ENCODE measurements around the gene SP140. TPM values are rescaled to one million over a fixed set of nuclear protein-coding genes. Genes with fewer than 3 reads are reported as not detected.

The SP140 gene
- total RNA-seq, 2 experiments from 2014 or later, result 4.8 to 6.4 TPM

DNA sequence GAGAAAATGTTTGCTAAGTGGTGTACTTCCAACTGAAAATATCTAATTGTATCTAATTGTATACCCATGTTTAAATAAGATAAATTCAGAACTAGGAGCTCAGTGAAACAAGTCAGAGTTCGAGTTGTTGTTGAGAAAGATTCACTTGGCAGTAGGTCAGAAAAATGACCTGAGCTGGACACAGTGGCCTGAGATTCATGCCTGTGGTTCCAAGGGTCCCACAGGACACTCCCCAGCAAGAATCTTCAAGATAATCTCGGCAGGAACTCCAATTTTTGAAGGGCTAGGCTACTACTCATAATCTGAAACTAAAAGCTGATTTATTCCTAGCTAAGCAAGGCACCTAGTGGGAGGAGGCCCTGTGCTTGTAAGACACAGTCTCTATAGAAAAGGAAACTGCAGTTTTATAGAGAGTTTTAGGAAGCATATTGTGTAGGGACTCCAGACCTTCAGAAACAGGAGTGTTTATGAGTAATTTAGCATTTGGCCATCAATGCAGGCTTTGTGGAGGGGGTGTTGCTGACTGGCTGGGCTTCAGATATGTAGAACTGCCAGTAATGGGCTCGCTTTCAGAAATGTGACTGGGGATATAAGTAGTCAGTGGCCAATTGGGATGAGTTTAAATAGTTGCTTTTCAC is 43.2 kb downstream of the SP140 start:
- Histone ChIP-seq H3K4me1 (ENCODE audit: insufficient read depth, low read length, poor library complexity, severe bottlenecking) (no peaks in the 10 kb centered on the region), H4K20me1 (ENCODE audit: insufficient read depth, low read length) (no peaks in the 10 kb centered on the region), H3K27ac (ENCODE audit: low read depth, low read length, poor library complexity, severe bottlenecking) (no peak overlapping the region), H3K4me3 (ENCODE audit: low read depth, low read length, poor library complexity, severe bottlenecking) (no peak overlapping the region), H3K79me2 (ENCODE audit: insufficient read depth, low read depth, low read length) (no peaks in the 10 kb centered on the region), H3K9me2 (ENCODE audit: insufficient read depth, low read length) (no peaks in the 10 kb centered on the region), H3K9me3 (ENCODE audit: low read length) (no peaks in the 10 kb centered on the region), H3K4me2 (ENCODE audit: low read length) (no peak overlapping the region), H3K36me3 (ENCODE audit: insufficient read depth, low read length) (no peaks in the 10 kb centered on the region), H2AFZ (ENCODE audit: low read length) (no peak overlapping the region; the same call in 1 of the 2 replicates)
- ChIA-PET POLR2A (interaction anchor here (0.6 kb wide), 2 partner anchors 9 to 14 kb away, joined by 3 to 4 read pairs; no protein-coding TSS in a partner anchor), CTCF (ENCODE audit: unreplicated experiment) (no interaction called here)
- DNase-seq (ENCODE audit: low spot score), result no peak
- intact Hi-C loops (cut with micrococcal nuclease; ENCODE audit: unreplicated experiment), result no loop called here
- BruUV-seq (replicated peaks), result no TSS peak
- TF ChIP-seq, protein P1, sequence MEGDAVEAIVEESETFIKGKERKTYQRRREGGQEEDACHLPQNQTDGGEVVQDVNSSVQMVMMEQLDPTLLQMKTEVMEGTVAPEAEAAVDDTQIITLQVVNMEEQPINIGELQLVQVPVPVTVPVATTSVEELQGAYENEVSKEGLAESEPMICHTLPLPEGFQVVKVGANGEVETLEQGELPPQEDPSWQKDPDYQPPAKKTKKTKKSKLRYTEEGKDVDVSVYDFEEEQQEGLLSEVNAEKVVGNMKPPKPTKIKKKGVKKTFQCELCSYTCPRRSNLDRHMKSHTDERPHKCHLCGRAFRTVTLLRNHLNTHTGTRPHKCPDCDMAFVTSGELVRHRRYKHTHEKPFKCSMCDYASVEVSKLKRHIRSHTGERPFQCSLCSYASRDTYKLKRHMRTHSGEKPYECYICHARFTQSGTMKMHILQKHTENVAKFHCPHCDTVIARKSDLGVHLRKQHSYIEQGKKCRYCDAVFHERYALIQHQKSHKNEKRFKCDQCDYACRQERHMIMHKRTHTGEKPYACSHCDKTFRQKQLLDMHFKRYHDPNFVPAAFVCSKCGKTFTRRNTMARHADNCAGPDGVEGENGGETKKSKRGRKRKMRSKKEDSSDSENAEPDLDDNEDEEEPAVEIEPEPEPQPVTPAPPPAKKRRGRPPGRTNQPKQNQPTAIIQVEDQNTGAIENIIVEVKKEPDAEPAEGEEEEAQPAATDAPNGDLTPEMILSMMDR (conservative IDR thresholded peaks at IDR 0.05; ENCODE audit: low read length), result no peak
- no peak for TF ChIP-seq EZH2phosphoT487 (IDR thresholded peaks at IDR 0.05; ENCODE audit: borderline replicate concordance, low read depth, low read length)

GRCh38 chr2:230269715-230270114 is 44.2 kb downstream of the SP140 start:
- Histone ChIP-seq H3K4me2 (ENCODE audit: low read length) (no peak overlapping the region), H4K20me1 (ENCODE audit: insufficient read depth, low read length) (no peaks in the 10 kb centered on the region), H3K9me2 (ENCODE audit: insufficient read depth, low read length) (no peaks in the 10 kb centered on the region), H3K4me3 (ENCODE audit: low read depth, low read length, poor library complexity, severe bottlenecking) (no peak overlapping the region), H2AFZ (ENCODE audit: low read length) (no peak overlapping the region), H3K27ac (ENCODE audit: low read depth, low read length, poor library complexity, severe bottlenecking) (no peak overlapping the region), H3K9me3 (ENCODE audit: low read length) (no peaks in the 10 kb centered on the region), H3K4me1 (ENCODE audit: insufficient read depth, low read length, poor library complexity, severe bottlenecking) (no peaks in the 10 kb centered on the region), H3K79me2 (ENCODE audit: insufficient read depth, low read depth, low read length) (no peaks in the 10 kb centered on the region), H3K36me3 (ENCODE audit: insufficient read depth, low read length) (no peaks in the 10 kb centered on the region)
- no peak for DNase-seq (ENCODE audit: low spot score)
- ChIA-PET POLR2A (no interaction called here), CTCF (ENCODE audit: unreplicated experiment) (no interaction called here)
- no TSS peak for BruUV-seq (replicated peaks)
- no peak for TF ChIP-seq EZH2phosphoT487 (IDR thresholded peaks at IDR 0.05; ENCODE audit: borderline replicate concordance, low read depth, low read length)
- TF ChIP-seq, protein P1 (conservative IDR thresholded peaks at IDR 0.05; ENCODE audit: low read length), result no peak
- intact Hi-C loops (cut with micrococcal nuclease; ENCODE audit: unreplicated experiment), result no loop called here

DNA sequence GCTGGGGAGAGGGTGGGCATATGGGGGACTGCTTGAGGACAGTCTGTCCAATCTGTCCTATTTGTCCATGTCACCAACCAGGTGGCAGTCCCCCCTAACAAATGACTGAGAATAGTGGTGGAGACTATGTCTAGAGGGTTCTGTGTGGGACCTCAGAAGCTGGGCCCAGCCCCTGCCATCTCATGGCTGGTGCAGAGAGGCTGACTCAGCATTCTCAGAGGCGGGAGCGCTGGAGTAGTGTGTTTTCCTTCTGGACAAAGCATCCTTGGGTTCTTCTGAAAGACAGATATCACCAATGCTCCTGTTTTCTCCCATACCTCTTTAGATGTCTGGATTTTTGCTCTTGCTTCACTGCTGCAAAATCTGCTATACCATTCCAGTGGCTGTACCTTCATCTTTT is 57.4 kb downstream of the SP140 start:
- Histone ChIP-seq H3K9me2 (ENCODE audit: insufficient read depth, low read length) (no peaks in the 10 kb centered on the region), H2AFZ (ENCODE audit: low read length) (no peak overlapping the region), H3K9me3 (ENCODE audit: low read length) (peaks cover 10% of the 10 kb centered on the region), H3K4me1 (ENCODE audit: insufficient read depth, low read length, poor library complexity, severe bottlenecking) (no peaks in the 10 kb centered on the region), H4K20me1 (ENCODE audit: insufficient read depth, low read length) (no peaks in the 10 kb centered on the region), H3K4me2 (ENCODE audit: low read length) (no peak overlapping the region), H3K27ac (ENCODE audit: low read depth, low read length, poor library complexity, severe bottlenecking) (no peak overlapping the region), H3K4me3 (ENCODE audit: low read depth, low read length, poor library complexity, severe bottlenecking) (no peak overlapping the region), H3K36me3 (ENCODE audit: insufficient read depth, low read length) (no peaks in the 10 kb centered on the region), H3K79me2 (ENCODE audit: insufficient read depth, low read depth, low read length) (no peaks in the 10 kb centered on the region)
- BruUV-seq (replicated peaks), result no TSS peak
- ChIA-PET CTCF (ENCODE audit: unreplicated experiment) (no interaction called here), POLR2A (no interaction called here)
- intact Hi-C loops (cut with micrococcal nuclease; ENCODE audit: unreplicated experiment), result no loop called here
- DNase-seq (ENCODE audit: low spot score), result no peak
- TF ChIP-seq, protein P1 (conservative IDR thresholded peaks at IDR 0.05; ENCODE audit: low read length), result no peak
- no peak for TF ChIP-seq EZH2phosphoT487 (IDR thresholded peaks at IDR 0.05; ENCODE audit: borderline replicate concordance, low read depth, low read length)

Measured in OCI-LY7 (cell line).